Measurements from ENCODE around the gene P2RX1.

- TF ChIP-seq SUZ12 (IDR thresholded peaks at IDR 0.05), result no peak
- TF ChIP-seq ELF4 (IDR thresholded peaks at IDR 0.05), result no peak
- no peak for TF ChIP-seq NFRKB (IDR thresholded peaks at IDR 0.05)
- no peak for TF ChIP-seq CTBP1 (IDR thresholded peaks at IDR 0.05; ENCODE audit: borderline replicate concordance)
- TF ChIP-seq FOXK2 (IDR thresholded peaks at IDR 0.05), result no peak
- no peak for TF ChIP-seq L3MBTL2 (conservative IDR thresholded peaks at IDR 0.05)
Observed at GRCh38 chr17:3889325-3890012, 26.8 kb downstream of the P2RX1 start.

All from HEK293T (cell line).